ENCODE results near the gene TSPYL2.

DNA sequence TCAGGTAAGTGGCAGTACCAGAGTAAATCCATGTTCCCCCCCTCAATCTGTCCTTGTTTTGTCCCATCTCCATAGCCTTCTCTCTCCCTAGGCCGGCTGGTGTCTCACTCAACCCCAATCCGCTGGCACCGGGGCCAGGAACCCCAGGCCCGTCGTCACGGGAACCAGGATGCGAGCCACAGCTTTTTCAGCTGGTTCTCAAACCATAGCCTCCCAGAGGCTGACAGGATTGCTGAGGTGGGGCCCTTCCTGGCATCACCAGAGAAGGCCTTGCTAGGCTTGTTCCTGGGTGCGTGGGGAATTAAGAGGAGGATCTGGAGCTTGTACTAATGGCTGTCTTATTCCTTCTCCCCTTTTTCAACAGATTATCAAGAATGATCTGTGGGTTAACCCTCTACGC lies 2.7 kb downstream of the TSPYL2 start:
- no peak for TF ChIP-seq JUN (IDR thresholded peaks at IDR 0.05)
- TF ChIP-seq NR3C1 (IDR thresholded peaks at IDR 0.05), result no peak
- no peak for TF ChIP-seq PHF8 (IDR thresholded peaks at IDR 0.05; ENCODE audit: borderline replicate concordance, low read depth)
- TF ChIP-seq EP300 (IDR thresholded peaks at IDR 0.05), result no peak
- no peak for TF ChIP-seq SMC3 (IDR thresholded peaks at IDR 0.05)
- TF ChIP-seq, protein P1, sequence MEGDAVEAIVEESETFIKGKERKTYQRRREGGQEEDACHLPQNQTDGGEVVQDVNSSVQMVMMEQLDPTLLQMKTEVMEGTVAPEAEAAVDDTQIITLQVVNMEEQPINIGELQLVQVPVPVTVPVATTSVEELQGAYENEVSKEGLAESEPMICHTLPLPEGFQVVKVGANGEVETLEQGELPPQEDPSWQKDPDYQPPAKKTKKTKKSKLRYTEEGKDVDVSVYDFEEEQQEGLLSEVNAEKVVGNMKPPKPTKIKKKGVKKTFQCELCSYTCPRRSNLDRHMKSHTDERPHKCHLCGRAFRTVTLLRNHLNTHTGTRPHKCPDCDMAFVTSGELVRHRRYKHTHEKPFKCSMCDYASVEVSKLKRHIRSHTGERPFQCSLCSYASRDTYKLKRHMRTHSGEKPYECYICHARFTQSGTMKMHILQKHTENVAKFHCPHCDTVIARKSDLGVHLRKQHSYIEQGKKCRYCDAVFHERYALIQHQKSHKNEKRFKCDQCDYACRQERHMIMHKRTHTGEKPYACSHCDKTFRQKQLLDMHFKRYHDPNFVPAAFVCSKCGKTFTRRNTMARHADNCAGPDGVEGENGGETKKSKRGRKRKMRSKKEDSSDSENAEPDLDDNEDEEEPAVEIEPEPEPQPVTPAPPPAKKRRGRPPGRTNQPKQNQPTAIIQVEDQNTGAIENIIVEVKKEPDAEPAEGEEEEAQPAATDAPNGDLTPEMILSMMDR (IDR thresholded peaks at IDR 0.05), result no peak
